ENCODE results near the gene S100A5.

DNA sequence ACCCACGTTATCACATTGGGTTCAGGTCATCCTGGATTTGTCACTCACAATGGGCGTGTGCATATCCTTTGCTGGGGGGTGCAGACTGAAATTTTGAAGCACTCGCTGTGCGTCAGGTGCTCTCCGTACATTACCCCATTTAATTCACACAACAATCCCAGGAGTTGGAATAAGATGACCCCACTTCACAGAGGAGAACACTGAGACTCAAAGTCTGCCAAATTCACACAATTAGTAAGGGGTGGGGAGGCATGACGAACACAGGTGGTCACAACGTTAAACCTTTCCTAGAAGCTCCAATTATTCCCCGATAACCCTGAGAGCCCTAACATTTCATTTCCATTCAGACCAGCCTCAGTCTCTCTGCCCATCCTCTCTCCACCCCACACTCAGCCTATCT is 28.7 kb upstream of the S100A5 start:
- TF ChIP-seq, protein P1, sequence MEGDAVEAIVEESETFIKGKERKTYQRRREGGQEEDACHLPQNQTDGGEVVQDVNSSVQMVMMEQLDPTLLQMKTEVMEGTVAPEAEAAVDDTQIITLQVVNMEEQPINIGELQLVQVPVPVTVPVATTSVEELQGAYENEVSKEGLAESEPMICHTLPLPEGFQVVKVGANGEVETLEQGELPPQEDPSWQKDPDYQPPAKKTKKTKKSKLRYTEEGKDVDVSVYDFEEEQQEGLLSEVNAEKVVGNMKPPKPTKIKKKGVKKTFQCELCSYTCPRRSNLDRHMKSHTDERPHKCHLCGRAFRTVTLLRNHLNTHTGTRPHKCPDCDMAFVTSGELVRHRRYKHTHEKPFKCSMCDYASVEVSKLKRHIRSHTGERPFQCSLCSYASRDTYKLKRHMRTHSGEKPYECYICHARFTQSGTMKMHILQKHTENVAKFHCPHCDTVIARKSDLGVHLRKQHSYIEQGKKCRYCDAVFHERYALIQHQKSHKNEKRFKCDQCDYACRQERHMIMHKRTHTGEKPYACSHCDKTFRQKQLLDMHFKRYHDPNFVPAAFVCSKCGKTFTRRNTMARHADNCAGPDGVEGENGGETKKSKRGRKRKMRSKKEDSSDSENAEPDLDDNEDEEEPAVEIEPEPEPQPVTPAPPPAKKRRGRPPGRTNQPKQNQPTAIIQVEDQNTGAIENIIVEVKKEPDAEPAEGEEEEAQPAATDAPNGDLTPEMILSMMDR (conservative IDR thresholded peaks at IDR 0.05; ENCODE audit: low read length), result no peak
- no peak for TF ChIP-seq EZH2phosphoT487 (IDR thresholded peaks at IDR 0.05; ENCODE audit: borderline replicate concordance, low read depth, low read length)
